Trophoblast cell (in vitro differentiated cells and primary cell): ENCODE results near the gene SLC17A1.

Source experiments
- DNase-seq, 2 donors: peaks; one replicate each; pipeline ENCODE4 v3.0.0-alpha.2; 2016
- H2AFZ ChIP-seq: 2 replicates; pipeline ENCODE4 v1.6.1; 2013; ENCODE audit warnings: low read length, moderate library complexity, mild to moderate bottlenecking; ENCODE audit not compliant: insufficient read depth, poor library complexity
- H2AK5ac ChIP-seq: 2 replicates; pipeline ENCODE4 v1.6.1; 2013; ENCODE audit warnings: mild to moderate bottlenecking, low read length
- H2BK120ac ChIP-seq: 2 replicates; pipeline ENCODE4 v1.6.1; 2013; ENCODE audit warnings: low read length, mild to moderate bottlenecking, moderate library complexity; ENCODE audit not compliant: insufficient read depth, poor library complexity
- H2BK12ac ChIP-seq: 2 replicates; pipeline ENCODE4 v1.6.1; 2013; ENCODE audit warnings: mild to moderate bottlenecking, low read length, moderate library complexity
- H2BK5ac ChIP-seq: 2 replicates; pipeline ENCODE4 v1.6.1; 2013; ENCODE audit warnings: low read length, low read depth, moderate library complexity, mild to moderate bottlenecking; ENCODE audit not compliant: poor library complexity
- H3K14ac ChIP-seq: 2 replicates; pipeline ENCODE4 v1.6.1; 2013; ENCODE audit warnings: mild to moderate bottlenecking, low read length
- H3K18ac ChIP-seq: 2 replicates; pipeline ENCODE4 v1.6.1; 2013; ENCODE audit warnings: mild to moderate bottlenecking, low read length
- H3K23ac ChIP-seq: 2 replicates; pipeline ENCODE4 v1.6.1; 2013; ENCODE audit warnings: low read length
- H3K27ac ChIP-seq: 2 replicates; pipeline ENCODE4 v1.5.1; 2013; ENCODE audit warnings: low read depth, mild to moderate bottlenecking, inconsistent platforms, low read length, moderate library complexity
- H3K27me3 ChIP-seq: 2 replicates; pipeline ENCODE4 v1.6.1; 2013; ENCODE audit warnings: inconsistent platforms, mild to moderate bottlenecking, low read length, moderate library complexity; ENCODE audit not compliant: insufficient read depth
- H3K36me3 ChIP-seq, 2 experiments: 1 replicate in 1 of 2; 2 replicates in 1 of 2; pipeline ENCODE4 v1.6.1; 2013; ENCODE audit warnings: low read length in 2 of 2, mild to moderate bottlenecking in 2 of 2, moderate library complexity in 1 of 2; ENCODE audit not compliant: insufficient read depth in 2 of 2, control insufficient read depth in 1 of 2
- H3K4ac ChIP-seq: 2 replicates; pipeline ENCODE4 v1.6.1; 2013; ENCODE audit warnings: low read depth, mild to moderate bottlenecking, low read length, moderate library complexity
- H3K4me1 ChIP-seq, 2 experiments: 1 replicate in 1 of 2; 2 replicates in 1 of 2; pipeline ENCODE4 v1.6.1; 2013; ENCODE audit warnings: low read length in 2 of 2, mild to moderate bottlenecking in 2 of 2, moderate library complexity in 1 of 2; ENCODE audit not compliant: insufficient read depth in 2 of 2, control insufficient read depth in 1 of 2
- H3K4me2 ChIP-seq: 2 replicates; pipeline ENCODE4 v1.6.1; 2013; ENCODE audit warnings: inconsistent platforms, mild to moderate bottlenecking, low read length, moderate library complexity
- H3K4me3 ChIP-seq: 2 replicates; pipeline ENCODE4 v1.5.1; 2013; ENCODE audit warnings: mild to moderate bottlenecking, low read depth, low read length, inconsistent platforms
- H3K79me1 ChIP-seq: one replicate; pipeline ENCODE4 v1.6.1; 2013; ENCODE audit warnings: low read length
- H3K79me2 ChIP-seq: 2 replicates; pipeline ENCODE4 v1.6.1; 2013; ENCODE audit warnings: low read length, mild to moderate bottlenecking; ENCODE audit not compliant: control insufficient read depth, insufficient read depth, poor library complexity
- H3K9ac ChIP-seq: 2 replicates; pipeline ENCODE4 v1.6.1; 2013; ENCODE audit warnings: mild to moderate bottlenecking, low read length
- H3K9me3 ChIP-seq: 2 replicates; pipeline ENCODE4 v1.6.1; 2013; ENCODE audit warnings: low read depth, mild to moderate bottlenecking, control low read depth, inconsistent platforms, low read length; ENCODE audit not compliant: insufficient read depth
- H4K12ac ChIP-seq: 2 replicates; pipeline ENCODE4 v1.6.1; 2013; ENCODE audit warnings: low read depth, mild to moderate bottlenecking, low read length, moderate library complexity
- H4K8ac ChIP-seq: 2 replicates; pipeline ENCODE4 v1.6.1; 2013; ENCODE audit warnings: low read depth, mild to moderate bottlenecking, low read length, moderate library complexity
- H4K91ac ChIP-seq: one replicate; pipeline ENCODE4 v1.6.1; 2013; ENCODE audit warnings: low read depth, mild to moderate bottlenecking, low read length, moderate library complexity
- WGBS: extraction: QIAGEN DNeasy Blood & Tissue Kit; methylation state at CpG from one replicate; pipeline ENCODE4 v1.1.7; 2013; ENCODE audit warnings: missing lambda C conversion rate; ENCODE audit not compliant: insufficient read length, insufficient coverage; ENCODE audit errors: extremely low coverage; 5-methylcytosine and 5-hydroxymethylcytosine counted together

The SLC17A1 gene

DNA sequence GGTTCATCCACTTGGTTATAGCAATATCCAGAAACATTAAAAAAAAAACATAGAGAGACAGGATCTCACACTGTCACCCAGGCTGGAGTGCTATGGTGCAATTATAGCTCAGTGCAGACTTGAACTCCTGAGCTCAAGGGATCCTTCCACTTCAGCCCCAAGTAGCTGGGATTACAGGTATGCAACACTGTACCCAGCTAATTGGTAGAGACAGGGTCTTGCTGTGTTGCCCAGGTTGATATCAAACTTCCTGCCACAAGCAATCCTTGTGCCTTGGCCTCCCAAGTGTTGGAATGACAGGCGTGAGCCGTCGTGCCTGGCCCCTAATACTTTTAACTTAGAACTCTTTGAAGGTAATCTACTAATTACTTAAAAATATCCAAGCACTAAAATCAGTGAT, 818 bp upstream of the SLC17A1 start:
- no peaks in the 10 kb centered on the region for H3K4me1 ChIP-seq
- no peak overlapping the region for H2BK120ac ChIP-seq
- H3K9me3 ChIP-seq, result no peaks in the 10 kb centered on the region
- no peak overlapping the region for H2AK5ac ChIP-seq
- no peak for DNase-seq
- no peak overlapping the region for H4K8ac ChIP-seq
- no peak overlapping the region for H3K18ac ChIP-seq
- H3K27ac ChIP-seq, result no peak overlapping the region
- no peaks in the 10 kb centered on the region for H3K36me3 ChIP-seq
- H3K9ac ChIP-seq, result no peak overlapping the region
- no peak overlapping the region for H2AFZ ChIP-seq
- no peak overlapping the region for H2BK12ac ChIP-seq
- H3K4me2 ChIP-seq, result no peak overlapping the region
- no peak overlapping the region for H3K4ac ChIP-seq
- H3K79me2 ChIP-seq, result no peaks in the 10 kb centered on the region
- no peaks in the 10 kb centered on the region for H3K27me3 ChIP-seq
- H4K91ac ChIP-seq, result no peak overlapping the region
- no peaks in the 10 kb centered on the region for H3K79me1 ChIP-seq
- WGBS, result no CpG with 5 or more reads among the region's 3 CpGs
- no peak overlapping the region for H2BK5ac ChIP-seq
- no peak overlapping the region for H3K23ac ChIP-seq
- H4K12ac ChIP-seq, result no peak overlapping the region
- no peak overlapping the region for H3K14ac ChIP-seq
- no peak overlapping the region for H3K4me3 ChIP-seq

DNA sequence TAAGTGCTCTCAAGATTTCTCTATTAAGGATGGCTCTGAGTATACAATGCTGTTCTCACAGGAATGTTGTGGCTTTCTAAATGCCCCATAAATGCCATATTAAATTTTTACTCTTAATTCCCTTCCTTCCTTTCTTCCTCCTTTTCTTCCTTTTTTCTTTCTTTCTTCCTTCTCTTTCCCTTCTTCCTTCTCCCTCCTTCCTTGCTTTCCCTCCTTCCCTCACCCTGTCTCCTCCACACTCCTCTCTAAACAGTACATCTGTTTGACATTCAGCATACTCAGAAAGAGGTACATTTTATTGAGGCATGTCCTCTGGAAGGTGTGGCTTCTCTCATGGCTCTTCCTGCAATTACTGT, 433 bp upstream of the SLC17A1 start:
- Histone ChIP-seq H2BK5ac (no peak overlapping the region), H3K79me1 (no peaks in the 10 kb centered on the region), H3K36me3 (no peaks in the 10 kb centered on the region), H3K27me3 (no peaks in the 10 kb centered on the region), H4K91ac (no peak overlapping the region), H3K14ac (no peak overlapping the region), H3K4me2 (no peak overlapping the region), H2AFZ (no peak overlapping the region), H4K8ac (no peak overlapping the region), H4K12ac (no peak overlapping the region), H3K23ac (no peak overlapping the region), H3K9me3 (no peaks in the 10 kb centered on the region), H3K9ac (no peak overlapping the region), H3K27ac (no peak overlapping the region), H2BK12ac (no peak overlapping the region), H3K18ac (no peak overlapping the region), H2AK5ac (no peak overlapping the region), H3K4ac (no peak overlapping the region), H3K4me1 (no peaks in the 10 kb centered on the region), H2BK120ac (no peak overlapping the region), H3K4me3 (no peak overlapping the region), H3K79me2 (no peaks in the 10 kb centered on the region)
- no peak for DNase-seq

DNA sequence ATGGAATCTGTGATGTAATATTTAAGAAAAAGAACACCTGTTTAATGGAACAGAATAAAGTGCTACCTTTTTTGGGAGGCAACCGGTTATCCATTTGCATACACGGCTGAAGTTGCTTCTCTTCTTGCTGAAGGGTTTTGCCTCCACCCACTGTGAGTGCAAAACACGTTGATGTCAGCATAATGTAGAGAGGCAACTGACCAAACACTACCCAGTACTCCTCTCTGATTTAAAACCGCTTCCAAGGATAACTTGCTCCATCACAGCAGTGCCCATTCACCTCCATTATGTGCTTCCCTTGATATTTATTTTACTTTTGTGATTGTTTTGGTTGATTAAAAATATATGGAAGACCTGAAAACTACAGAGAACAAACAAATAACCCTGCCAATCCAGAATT, 1.4 kb downstream of the SLC17A1 start:
- Histone ChIP-seq H4K91ac (no peak overlapping the region), H2AK5ac (no peak overlapping the region), H4K8ac (no peak overlapping the region), H3K18ac (no peak overlapping the region), H3K23ac (no peak overlapping the region), H2BK120ac (no peak overlapping the region), H2AFZ (no peak overlapping the region), H3K79me1 (no peaks in the 10 kb centered on the region), H3K27me3 (no peaks in the 10 kb centered on the region), H3K9ac (no peak overlapping the region), H2BK5ac (no peak overlapping the region), H3K36me3 (no peaks in the 10 kb centered on the region), H3K4ac (no peak overlapping the region), H3K9me3 (no peaks in the 10 kb centered on the region), H3K14ac (no peak overlapping the region), H3K4me2 (no peak overlapping the region), H2BK12ac (no peak overlapping the region), H3K27ac (no peak overlapping the region), H4K12ac (no peak overlapping the region), H3K4me1 (no peaks in the 10 kb centered on the region), H3K79me2 (no peaks in the 10 kb centered on the region), H3K4me3 (no peak overlapping the region)
- no peak for DNase-seq
- WGBS, result no CpG with 5 or more reads among the region's 4 CpGs

DNA sequence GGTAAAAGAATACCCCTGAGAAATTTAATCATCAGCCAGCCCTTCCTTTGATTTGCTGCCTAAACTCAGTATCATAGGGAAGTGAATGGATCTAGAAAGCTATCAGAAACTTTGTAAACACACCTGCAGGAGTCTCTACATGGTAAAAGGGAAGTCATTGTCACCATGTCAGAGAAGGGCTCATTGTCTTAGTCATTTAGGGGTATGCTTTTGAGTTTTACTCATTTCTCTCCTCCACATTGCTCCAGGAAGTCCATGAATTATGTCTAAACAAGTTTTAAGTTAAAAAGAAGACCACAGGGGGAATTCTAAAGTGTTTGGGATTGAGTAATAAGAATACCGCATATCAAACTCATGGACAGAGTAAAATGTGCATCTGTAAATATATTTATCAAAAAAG, 2.5 kb downstream of the SLC17A1 start:
- DNase-seq, result no peak
- no peaks in the 10 kb centered on the region for H3K9me3 ChIP-seq
- no peaks in the 10 kb centered on the region for H3K4me1 ChIP-seq
- H3K27me3 ChIP-seq, result no peaks in the 10 kb centered on the region
- no peak overlapping the region for H3K4me3 ChIP-seq
- no peaks in the 10 kb centered on the region for H3K79me1 ChIP-seq
- no peaks in the 10 kb centered on the region for H3K36me3 ChIP-seq
- no CpG with 5 or more reads among the region's 1 CpG for WGBS
- H2BK120ac ChIP-seq, result no peak overlapping the region
- no peak overlapping the region for H2AK5ac ChIP-seq
- H4K12ac ChIP-seq, result no peak overlapping the region
- no peak overlapping the region for H3K4me2 ChIP-seq
- no peak overlapping the region for H4K8ac ChIP-seq
- no peaks in the 10 kb centered on the region for H3K79me2 ChIP-seq
- H3K18ac ChIP-seq, result no peak overlapping the region
- H2AFZ ChIP-seq, result no peak overlapping the region
- no peak overlapping the region for H3K27ac ChIP-seq
- H3K9ac ChIP-seq, result no peak overlapping the region
- no peak overlapping the region for H2BK5ac ChIP-seq
- H2BK12ac ChIP-seq, result no peak overlapping the region
- H4K91ac ChIP-seq, result no peak overlapping the region
- H3K23ac ChIP-seq, result no peak overlapping the region
- H3K4ac ChIP-seq, result no peak overlapping the region
- H3K14ac ChIP-seq, result no peak overlapping the region

DNA sequence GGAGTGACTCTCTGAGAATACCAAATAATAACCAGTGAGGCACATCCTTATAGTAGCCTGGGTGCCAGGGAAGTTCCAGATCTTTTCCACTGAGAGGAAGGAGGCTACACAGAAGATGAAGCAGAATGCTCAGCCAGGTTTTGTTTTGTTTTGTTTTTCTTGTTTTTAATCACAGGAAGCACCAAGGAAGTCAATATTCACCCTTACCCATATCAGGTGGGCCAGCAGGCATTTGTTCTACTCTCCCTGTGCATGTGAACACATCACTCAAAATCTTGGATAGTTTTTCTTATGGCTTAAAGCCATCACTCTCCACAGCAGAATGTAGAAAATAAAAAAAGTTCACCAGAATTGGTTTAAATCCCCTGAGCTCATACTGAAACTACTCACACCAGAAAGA, 10.5 kb downstream of the SLC17A1 start:
- Histone ChIP-seq H3K79me2 (no peaks in the 10 kb centered on the region), H3K4me2 (no peak overlapping the region)

More for the DNA sequence above, 10.5 kb downstream of the SLC17A1 start:
- no peak overlapping the region for H3K4me3 ChIP-seq
- no peak overlapping the region for H2BK5ac ChIP-seq
- H2BK120ac ChIP-seq, result no peak overlapping the region
- no peak overlapping the region for H3K27ac ChIP-seq
- no peak overlapping the region for H3K14ac ChIP-seq
- no peak overlapping the region for H3K23ac ChIP-seq
- H3K79me1 ChIP-seq, result no peaks in the 10 kb centered on the region
- H4K91ac ChIP-seq, result no peak overlapping the region
- no peaks in the 10 kb centered on the region for H3K36me3 ChIP-seq
- no peak overlapping the region for H3K18ac ChIP-seq
- H2AK5ac ChIP-seq, result no peak overlapping the region
- H4K12ac ChIP-seq, result no peak overlapping the region
- H3K9ac ChIP-seq, result no peak overlapping the region
- DNase-seq, result no peak
- no peaks in the 10 kb centered on the region for H3K27me3 ChIP-seq
- H2AFZ ChIP-seq, result no peak overlapping the region
- no peak overlapping the region for H3K4ac ChIP-seq
- H3K9me3 ChIP-seq, result no peaks in the 10 kb centered on the region
- no peaks in the 10 kb centered on the region for H3K4me1 ChIP-seq
- H4K8ac ChIP-seq, result no peak overlapping the region
- no peak overlapping the region for H2BK12ac ChIP-seq
